Measurements from ENCODE around the gene NFATC1. TPM values are rescaled to one million over a fixed set of nuclear protein-coding genes. Genes with fewer than 3 reads are reported as not detected.
A peak's percentile ranks its signal among the peaks of the same experiment; 100 is the strongest.
"Not testable (repeated sequence)": the region's sequence is repeated elsewhere in the genome, so short reads cannot be mapped to it uniquely, and the experiment has no call there.

The NFATC1 gene
- total RNA-seq, 4 donors from 2014 or later = 2.1 to 41.3 (median 7.6) TPM

DNA sequence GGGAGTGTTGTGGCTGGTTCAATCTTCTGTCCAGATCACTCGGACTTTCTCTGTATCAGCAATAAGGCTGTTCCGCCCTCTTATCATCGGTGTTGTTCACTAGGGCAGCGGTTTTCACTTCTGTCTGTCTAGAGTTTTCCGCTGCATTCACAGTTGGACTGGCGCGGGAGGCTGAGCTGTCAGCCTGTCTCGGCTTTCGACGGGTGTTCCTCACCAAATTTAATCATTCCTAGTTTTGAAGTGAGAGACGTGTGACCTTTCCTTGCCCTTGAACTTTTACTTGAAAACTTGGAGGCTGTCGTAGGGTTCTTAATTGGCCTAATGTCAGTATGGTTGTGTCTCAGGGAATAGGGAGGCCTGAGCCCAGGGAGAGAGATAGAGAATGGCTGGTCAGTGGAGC lies 108.3 kb downstream of the NFATC1 start:
- H3K4me1 ChIP-seq = peaks cover 0 to 28% (median 20%) of the 10 kb centered on the region in 4 donors
- H3K4me3 ChIP-seq = no peak overlapping the region
- no peaks in the 10 kb centered on the region for H3K36me3 ChIP-seq
- no peak overlapping the region for H3K27ac ChIP-seq
- DNase-seq = peak in 1 of 3 donors; percentile 46
- H3K27me3 ChIP-seq = no peaks in the 10 kb centered on the region
- no peak for TF ChIP-seq POLR2A (IDR thresholded peaks at IDR 0.05)
- TF ChIP-seq, protein P1, sequence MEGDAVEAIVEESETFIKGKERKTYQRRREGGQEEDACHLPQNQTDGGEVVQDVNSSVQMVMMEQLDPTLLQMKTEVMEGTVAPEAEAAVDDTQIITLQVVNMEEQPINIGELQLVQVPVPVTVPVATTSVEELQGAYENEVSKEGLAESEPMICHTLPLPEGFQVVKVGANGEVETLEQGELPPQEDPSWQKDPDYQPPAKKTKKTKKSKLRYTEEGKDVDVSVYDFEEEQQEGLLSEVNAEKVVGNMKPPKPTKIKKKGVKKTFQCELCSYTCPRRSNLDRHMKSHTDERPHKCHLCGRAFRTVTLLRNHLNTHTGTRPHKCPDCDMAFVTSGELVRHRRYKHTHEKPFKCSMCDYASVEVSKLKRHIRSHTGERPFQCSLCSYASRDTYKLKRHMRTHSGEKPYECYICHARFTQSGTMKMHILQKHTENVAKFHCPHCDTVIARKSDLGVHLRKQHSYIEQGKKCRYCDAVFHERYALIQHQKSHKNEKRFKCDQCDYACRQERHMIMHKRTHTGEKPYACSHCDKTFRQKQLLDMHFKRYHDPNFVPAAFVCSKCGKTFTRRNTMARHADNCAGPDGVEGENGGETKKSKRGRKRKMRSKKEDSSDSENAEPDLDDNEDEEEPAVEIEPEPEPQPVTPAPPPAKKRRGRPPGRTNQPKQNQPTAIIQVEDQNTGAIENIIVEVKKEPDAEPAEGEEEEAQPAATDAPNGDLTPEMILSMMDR (IDR thresholded peaks at IDR 0.05) = no peak
- peaks cover 0 to 1% (median 0%) of the 10 kb centered on the region in 4 donors for H3K9me3 ChIP-seq

DNA sequence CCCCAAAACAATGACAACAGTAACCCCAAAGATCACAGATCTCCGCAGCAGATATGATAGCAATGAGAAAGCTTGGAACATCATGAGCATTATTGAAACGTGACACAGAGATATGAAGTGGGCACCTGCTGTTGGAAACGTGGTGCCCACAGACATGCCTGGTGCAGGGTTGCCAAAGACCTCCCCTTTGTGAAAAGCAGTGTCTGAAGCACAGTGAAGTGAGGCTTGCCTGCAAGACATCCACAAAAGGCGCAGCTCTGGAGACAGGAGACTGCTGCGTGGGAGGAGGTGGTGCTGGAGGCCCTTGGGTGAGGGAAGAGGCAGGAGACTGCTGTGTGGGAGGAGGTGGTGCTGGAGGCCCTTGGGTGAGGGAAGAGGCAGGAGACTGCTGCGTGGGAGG lies 108.8 kb downstream of the NFATC1 start:
- peak in 1 of 3 donors; percentile 22 for DNase-seq
- not testable (repeated sequence) for H3K9me3 ChIP-seq, H3K27ac ChIP-seq, H3K36me3 ChIP-seq, H3K27me3 ChIP-seq, H3K4me3 ChIP-seq
- peaks cover 0 to 28% (median 22%) of the 10 kb centered on the region in 4 donors for H3K4me1 ChIP-seq

- H3K4me1 ChIP-seq = peaks cover 0 to 31% (median 22%) of the 10 kb centered on the region in 4 donors
- H3K27me3 ChIP-seq, H3K36me3 ChIP-seq, H3K4me3 ChIP-seq, DNase-seq, H3K9me3 ChIP-seq: not testable (repeated sequence)
- H3K27ac ChIP-seq = peak overlapping the region in 1 of 4 donors; percentile 84
Measured at GRCh38 chr18:79505465-79505864, 109.7 kb downstream of the NFATC1 start.

GRCh38 chr18:79506191-79507075 lies 110.7 kb downstream of the NFATC1 start:
- Histone ChIP-seq H3K27me3 (no peaks in the 10 kb centered on the region), H3K9me3 (no peaks in the 10 kb centered on the region), H3K36me3 (no peaks in the 10 kb centered on the region), H3K27ac (peak overlapping the region; percentile 70 to 84 (median 74)), H3K4me3 (peak overlapping the region in 1 of 4 donors; percentile 28), H3K4me1 (peaks cover 0 to 31% (median 22%) of the 10 kb centered on the region in 4 donors)
- DNase-seq = peak; percentile 44 to 58 (median 57)
- no peak for TF ChIP-seq POLR2A (IDR thresholded peaks at IDR 0.05)
- TF ChIP-seq, protein P1 (IDR thresholded peaks at IDR 0.05) = no peak

GRCh38 chr18:79507076-79507545 lies 111.4 kb downstream of the NFATC1 start:
- H3K4me3 ChIP-seq = peak overlapping the region; percentile 11 to 31 (median 26)
- no peaks in the 10 kb centered on the region for H3K36me3 ChIP-seq
- H3K9me3 ChIP-seq = no peaks in the 10 kb centered on the region
- peak; percentile 50 to 59 (median 54) for DNase-seq
- H3K27me3 ChIP-seq = no peaks in the 10 kb centered on the region
- peaks cover 0 to 31% (median 22%) of the 10 kb centered on the region in 4 donors for H3K4me1 ChIP-seq
- peak overlapping the region; percentile 70 to 84 (median 74) for H3K27ac ChIP-seq
- TF ChIP-seq, protein P1 (IDR thresholded peaks at IDR 0.05) = no peak
- TF ChIP-seq POLR2A (IDR thresholded peaks at IDR 0.05) = no peak

DNA sequence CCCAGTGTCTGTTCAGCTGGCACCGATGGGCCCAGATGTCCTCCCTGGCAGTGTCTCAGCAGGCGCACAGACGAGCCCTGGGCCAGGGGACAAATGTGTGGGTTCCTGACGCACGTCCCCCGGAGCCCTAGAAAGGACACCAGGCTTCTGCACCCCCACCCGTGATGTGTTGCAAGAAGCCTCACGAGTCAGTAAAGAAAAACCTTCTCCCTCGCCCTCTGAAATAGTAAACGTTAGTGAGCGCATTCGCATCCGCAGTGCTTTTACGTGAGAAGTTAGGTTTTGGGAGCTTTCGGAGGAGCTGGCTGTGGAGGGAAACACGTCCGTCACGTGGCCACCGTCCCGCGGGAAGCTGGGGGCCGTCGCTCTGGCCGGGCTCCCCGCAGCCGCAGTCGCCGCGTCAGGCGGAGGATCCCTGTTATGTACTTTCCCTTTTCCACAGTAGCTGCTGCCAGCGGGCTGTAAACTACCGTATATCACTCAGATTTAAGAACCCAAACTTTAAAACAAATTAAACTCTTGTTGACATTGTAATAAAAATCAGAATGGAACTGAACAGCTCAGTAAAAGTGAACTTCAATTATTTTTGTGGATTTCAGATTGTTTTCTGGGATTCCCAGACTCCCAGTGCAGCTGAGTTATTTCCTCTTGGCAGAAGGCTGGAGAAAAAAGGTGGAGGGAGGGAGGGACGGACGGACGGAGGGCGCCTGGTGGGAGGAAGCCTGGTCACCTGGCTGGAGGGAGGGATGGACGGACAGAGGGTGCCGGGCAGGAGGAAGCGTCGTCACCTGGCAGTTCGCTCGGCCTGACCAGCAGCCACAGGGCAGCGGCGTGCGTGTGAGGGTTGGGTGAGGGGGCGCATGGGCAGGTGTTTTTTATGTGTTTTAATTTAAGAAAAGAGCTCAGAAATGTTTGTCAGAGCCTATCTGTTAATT lies 112.1 kb downstream of the NFATC1 start:
- TF ChIP-seq, protein P1 (IDR thresholded peaks at IDR 0.05) = no peak
- TF ChIP-seq POLR2A (IDR thresholded peaks at IDR 0.05) = no peak
- H3K27ac ChIP-seq = peak overlapping the region; percentile 70 to 84 (median 74)
- peak; percentile 62 to 77 (median 63) for DNase-seq
- peak overlapping the region; percentile 11 to 31 (median 26) for H3K4me3 ChIP-seq
- H3K27me3 ChIP-seq = no peaks in the 10 kb centered on the region
- no peaks in the 10 kb centered on the region for H3K9me3 ChIP-seq
- peaks cover 0 to 31% (median 22%) of the 10 kb centered on the region in 4 donors for H3K4me1 ChIP-seq
- H3K36me3 ChIP-seq = peaks cover 0 to 4% (median 0%) of the 10 kb centered on the region in 3 donors
